H1 (cell line): Measurements from ENCODE around the gene TNRC6C. TPM values are rescaled to one million over a fixed set of nuclear protein-coding genes. Genes with fewer than 3 reads are reported as not detected.

Experiments used
- CTCF ChIA-PET: fragments of 300-600 bp; sonication (Branson Sonifier 250); formaldehyde crosslinking; loops from one replicate; lab custom pipeline; 2021; ENCODE audit not compliant: partially characterized antibody; lab: Charles Lee
- POLR2A ChIA-PET: fragments of 300-600 bp; sonication (Branson Sonifier 250); formaldehyde crosslinking; loops from one replicate; lab custom pipeline; 2021; ENCODE audit warnings: inconsistent platforms; ENCODE audit not compliant: partially characterized antibody; lab: Charles Lee
- DNase-seq, 2 experiments: peaks; one replicate each; pipeline versions ENCODE4 v3.0.0 to v3.0.0-alpha.2; 2010 to 2022; ENCODE audit warnings: low spot score in 2 of 2, low read depth in 1 of 2, mixed read lengths in 1 of 2
- FAIRE-seq: peaks from 2 replicates; lab custom pipeline; 2011; peaks lifted over from hg19 to GRCh38; lab: Jason Lieb, UNC
- H2AFZ ChIP-seq: 2 replicates; pipeline ENCODE4 v1.8.1; 2012; ENCODE audit warnings: low read length, inconsistent platforms
- H2AK5ac ChIP-seq: 2 replicates; pipeline ENCODE4 v1.6.1; 2013; ENCODE audit warnings: low read depth, low read length
- H2BK120ac ChIP-seq: replicated peaks from 2 replicates; pipeline ENCODE3; 2013; ENCODE audit warnings: low read depth, low read length, inconsistent platforms
- H2BK12ac ChIP-seq: 2 replicates; pipeline ENCODE4 v1.6.1; 2013; ENCODE audit warnings: low read depth, low read length
- H2BK15ac ChIP-seq: 2 replicates; pipeline ENCODE4 v1.6.1; 2013; ENCODE audit warnings: low read length
- H2BK20ac ChIP-seq: 2 replicates; pipeline ENCODE4 v1.6.1; 2013; ENCODE audit warnings: low read length
- H2BK5ac ChIP-seq: 2 replicates; pipeline ENCODE4 v1.6.1; 2013; ENCODE audit warnings: low read depth, low read length
- H3K14ac ChIP-seq: 2 replicates; pipeline ENCODE4 v1.6.1; 2013; ENCODE audit warnings: inconsistent platforms; ENCODE audit not compliant: insufficient read length
- H3K18ac ChIP-seq: 2 replicates; pipeline ENCODE4 v1.6.1; 2013; ENCODE audit warnings: low read length; ENCODE audit errors: extremely low read depth
- H3K23ac ChIP-seq: 2 replicates; pipeline ENCODE4 v1.6.1; 2013; ENCODE audit warnings: inconsistent platforms; ENCODE audit not compliant: insufficient read length
- H3K23me2 ChIP-seq: 2 replicates; pipeline ENCODE4 v1.6.1; 2013; ENCODE audit warnings: low read depth, low read length
- H3K27ac ChIP-seq: 2 replicates; pipeline ENCODE4 v1.6.1; 2011; ENCODE audit warnings: low read depth, low read length, inconsistent platforms
- H3K27me3 ChIP-seq, 4 experiments: replicated peaks in 1 of 4; 1 replicate in 1 of 4; 2 replicates in 3 of 4; pipeline versions ENCODE4 v1.6.1 to v1.8.1; 2011 to 2013; ENCODE audit warnings: low read length in 3 of 4, mild to moderate bottlenecking in 3 of 4, inconsistent platforms in 2 of 4, mixed read lengths in 2 of 4, moderate library complexity in 1 of 4; ENCODE audit not compliant: control insufficient read depth in 3 of 4, insufficient read depth in 3 of 4; ENCODE audit errors: extremely low read depth in 1 of 4
- H3K36me3 ChIP-seq, 4 experiments: 2 replicates each; pipeline versions ENCODE4 v1.6.1 to v1.8.1; 2011 to 2013; ENCODE audit warnings: mild to moderate bottlenecking in 4 of 4, low read length in 3 of 4, moderate library complexity in 2 of 4, control low read depth in 1 of 4, inconsistent platforms in 1 of 4; ENCODE audit not compliant: insufficient read depth in 4 of 4, control insufficient read depth in 2 of 4
- H3K4ac ChIP-seq: replicated peaks from 2 replicates; pipeline ENCODE3; 2013; ENCODE audit warnings: low read length, low read depth, mixed read lengths, inconsistent platforms; ENCODE audit not compliant: insufficient read length
- H3K4me1 ChIP-seq, 4 experiments: replicated peaks in 1 of 4; 1 replicate in 1 of 4; 2 replicates in 3 of 4; pipeline versions ENCODE4 v1.6.1 to v1.8.1; 2011 to 2013; ENCODE audit warnings: low read length in 3 of 4, inconsistent platforms in 2 of 4, mixed read lengths in 1 of 4; ENCODE audit not compliant: insufficient read depth in 4 of 4, control insufficient read depth in 3 of 4
- H3K4me2 ChIP-seq, 2 experiments: 2 replicates each; pipeline versions ENCODE4 v1.6.1 to v1.8.1; 2011 to 2013; ENCODE audit warnings: low read depth in 2 of 2, low read length in 2 of 2, control low read depth in 1 of 2, inconsistent platforms in 1 of 2, mild to moderate bottlenecking in 1 of 2; ENCODE audit not compliant: insufficient read depth in 1 of 2
- H3K4me3 ChIP-seq, 4 experiments: fragments of 200-600, 300-600 bp in 1 of 4; sonication (generic), shearing (Covaris generic), sonication (Bioruptor Twin) in 1 of 4; 2 replicates each; pipeline versions ENCODE4 v1.5.1 to v1.8.1; 2011 to 2016; ENCODE audit warnings: low read length in 4 of 4, low read depth in 3 of 4, control low read depth in 2 of 4, inconsistent platforms in 2 of 4, mild to moderate bottlenecking in 2 of 4, mixed read lengths in 1 of 4, moderate library complexity in 1 of 4; ENCODE audit not compliant: insufficient read depth in 2 of 4; ENCODE audit errors: extremely low read depth in 1 of 4
- H3K56ac ChIP-seq: replicated peaks from 2 replicates; pipeline ENCODE3; 2013; ENCODE audit warnings: low read depth, mild to moderate bottlenecking, mixed read lengths, low read length, inconsistent platforms; ENCODE audit not compliant: insufficient read length
- H3K79me1 ChIP-seq: 2 replicates; pipeline ENCODE4 v1.6.1; 2013; ENCODE audit warnings: low read depth, low read length, control low read depth
- H3K79me2 ChIP-seq, 2 experiments: 2 replicates each; pipeline versions ENCODE4 v1.6.1 to v1.8.1; 2012 to 2013; ENCODE audit warnings: low read length in 2 of 2, mild to moderate bottlenecking in 2 of 2, inconsistent platforms in 1 of 2; ENCODE audit not compliant: insufficient read depth in 2 of 2, control insufficient read depth in 1 of 2
- H3K9ac ChIP-seq, 4 experiments: replicated peaks in 1 of 4; 1 replicate in 1 of 4; 2 replicates in 3 of 4; pipeline versions ENCODE4 v1.6.1 to v1.8.1; 2011 to 2013; ENCODE audit warnings: low read depth in 3 of 4, low read length in 3 of 4, control low read depth in 2 of 4, mild to moderate bottlenecking in 2 of 4, moderate library complexity in 2 of 4, inconsistent platforms in 1 of 4; ENCODE audit errors: extremely low read depth in 1 of 4
- H3K9me3 ChIP-seq, 2 experiments: 2 replicates each; pipeline versions ENCODE4 v1.6.1 to v1.8.1; 2012 to 2013; ENCODE audit warnings: mild to moderate bottlenecking in 2 of 2, moderate library complexity in 2 of 2, control low read depth in 1 of 2, inconsistent platforms in 1 of 2, low read depth in 1 of 2, low read length in 1 of 2, mixed read lengths in 1 of 2; ENCODE audit not compliant: insufficient read depth in 2 of 2
- H4K20me1 ChIP-seq, 2 experiments: replicated peaks in 1 of 2; 2 replicates each; pipeline versions ENCODE3 to v1.8.1; 2011 to 2013; ENCODE audit warnings: inconsistent platforms in 2 of 2, low read length in 2 of 2, mild to moderate bottlenecking in 1 of 2; ENCODE audit not compliant: insufficient read depth in 2 of 2, control insufficient read depth in 1 of 2
- H4K5ac ChIP-seq: 2 replicates; pipeline ENCODE4 v1.6.1; 2013; ENCODE audit warnings: low read length, low read depth, mixed read lengths, inconsistent platforms; ENCODE audit not compliant: insufficient read length
- H4K8ac ChIP-seq: 2 replicates; pipeline ENCODE4 v1.8.0; 2013; ENCODE audit warnings: mild to moderate bottlenecking, moderate library complexity, low read length, inconsistent platforms; ENCODE audit not compliant: insufficient read depth; ENCODE audit errors: extremely low read depth
- H4K91ac ChIP-seq: replicated peaks from 2 replicates; pipeline ENCODE3; 2013; ENCODE audit warnings: low read length, mixed read lengths, inconsistent platforms; ENCODE audit not compliant: insufficient read length
- ASH2L ChIP-seq: fragments of 200-600, 300-600 bp; sonication (generic); IDR thresholded peaks from one replicate; pipeline ENCODE4 v1.7.1; 2017; ENCODE audit warnings: low read length
- CHD1 ChIP-seq: IDR thresholded peaks from 2 replicates; pipeline ENCODE4 v1.6.1; 2012; ENCODE audit warnings: low read depth, low read length, improper control_type of control experiment
- EGR1 ChIP-seq: IDR thresholded peaks from 2 replicates; pipeline ENCODE4 v1.6.1; 2011; ENCODE audit warnings: low read depth, low read length, borderline replicate concordance
- FOSL1 ChIP-seq: IDR thresholded peaks from 2 replicates; pipeline ENCODE4 v1.6.1; 2011; ENCODE audit warnings: mild to moderate bottlenecking, low read depth, low read length, moderate library complexity; ENCODE audit not compliant: insufficient read depth
- MAFK ChIP-seq: IDR thresholded peaks from 2 replicates; pipeline ENCODE4 v1.6.1; 2012; ENCODE audit warnings: low read depth, mild to moderate bottlenecking, improper control_type of control experiment, low read length
- RFX5 ChIP-seq: IDR thresholded peaks from 2 replicates; pipeline ENCODE4 v1.6.1; 2011; ENCODE audit warnings: low read depth, low read length, improper control_type of control experiment, borderline replicate concordance
- SUZ12 ChIP-seq: fragments of 200-600 bp; sonication (generic); IDR thresholded peaks from 2 replicates; pipeline ENCODE4 v1.6.1; 2012; ENCODE audit warnings: mild to moderate bottlenecking, inconsistent platforms, low read length, moderate library complexity, mixed read lengths
- WGBS, 2 experiments: shearing (Covaris generic) in 1 of 2; methylation state at CpG; one replicate each; pipeline versions ENCODE4 v1.1.6 to v1.1.7; 2013 to 2015; ENCODE audit warnings: low lambda C conversion rate in 2 of 2, mixed read lengths in 2 of 2, inconsistent platforms in 1 of 2, low coverage in 1 of 2, missing lambda C conversion rate in 1 of 2; ENCODE audit not compliant: insufficient replicate concordance in 2 of 2, insufficient coverage in 1 of 2, insufficient read length in 1 of 2; ENCODE audit errors: extremely low coverage in 1 of 2, missing lambda C conversion rate in 1 of 2; 5-methylcytosine and 5-hydroxymethylcytosine counted together
- polyA plus RNA-seq, 7 experiments: library from polyadenylated mRNA; depleted of rRNA in 3 of 7; stranded (reverse) in 5 of 7; unstranded in 2 of 7; fragments of >200 nt in 5 of 7; fragments of 200-250 nt in 2 of 7; gene quantifications; 1 replicate in 5 of 7; 2 replicates in 1 of 7; 4 replicates in 1 of 7; pipeline versions ENCODE4 v1.2.1 to v1.2.3, GENCODE V29; 2011 to 2013; ENCODE audit warnings: missing spikeins in 2 of 7, mixed read lengths in 2 of 7
- total RNA-seq: library from RNA; stranded (reverse); fragmentation: NEBNext Ultra II Directional; extraction: Animal tissue kit (Norgen Biotek cat#: 25700); gene quantifications from 2 replicates; pipeline ENCODE4 v1.2.1, GENCODE V29; 2021

Gene TNRC6C
- total and polyA plus RNA-seq, 2 of the 8 experiments (the other 6 are each of a cell fraction or from before 2014, with no cell fraction given), result 2.8 to 28.9 TPM

- no peak for FAIRE-seq
- POLR2A ChIA-PET, result interaction anchor here (2.4 kb wide), 1 partner anchor 63 kb away, joined by 8 read pairs; the partner anchor contains the start of gene TNRC6C
- no peak for TF ChIP-seq FOSL1
- no peak for TF ChIP-seq SUZ12
- no peak for TF ChIP-seq MAFK
- no peak for TF ChIP-seq EGR1
- TF ChIP-seq RFX5, result no peak
- TF ChIP-seq CHD1, result no peak
- TF ChIP-seq ASH2L, result no peak
- TF ChIP-seq, all 59 proteins: peak for 0
Observed at GRCh38 chr17:78020717-78021108, 62.2 kb downstream of the TNRC6C start.

More at GRCh38 chr17:78020717-78021108, 62.2 kb downstream of the TNRC6C start:
- no peak overlapping the region for H2AFZ ChIP-seq
- no peak overlapping the region for H2AK5ac ChIP-seq
- H3K9me3 ChIP-seq, result no peaks in the 10 kb centered on the region
- H3K79me2 ChIP-seq, result no peaks in the 10 kb centered on the region
- H2BK120ac ChIP-seq, result no peak overlapping the region
- H3K23ac ChIP-seq, result no peak overlapping the region
- no peak overlapping the region for H3K14ac ChIP-seq
- no peak overlapping the region for H2BK15ac ChIP-seq
- no peaks in the 10 kb centered on the region for H3K27me3 ChIP-seq
- no peak overlapping the region for H3K4me3 ChIP-seq
- no peaks in the 10 kb centered on the region for H3K36me3 ChIP-seq
- WGBS, 2 experiments, result 88% methylated on average over 1 of the region's 1 CpG; no CpG with 5 or more reads in 1 of the 2 experiments
- H3K23me2 ChIP-seq, result no peaks in the 10 kb centered on the region
- H4K5ac ChIP-seq, result no peak overlapping the region
- no peak overlapping the region for H2BK20ac ChIP-seq
- H4K91ac ChIP-seq, result no peak overlapping the region
- no peaks in the 10 kb centered on the region for H3K79me1 ChIP-seq
- no peak overlapping the region for H3K4ac ChIP-seq
- H4K20me1 ChIP-seq, result peaks cover 2 to 5% of the 10 kb centered on the region in 2 experiments
- no peaks in the 10 kb centered on the region; a peak in 1 of 7 replicates for H3K4me1 ChIP-seq
- no peak overlapping the region for H3K56ac ChIP-seq
- CTCF ChIA-PET, result interaction anchor here (0.9 to 10.8 kb wide), 11 partner anchors 9 to 464 kb away, joined by 3 to 147 read pairs (median 4); no protein-coding TSS in a partner anchor
- no peak overlapping the region for H3K9ac ChIP-seq
- no peak overlapping the region for H2BK12ac ChIP-seq
- no peak overlapping the region for H2BK5ac ChIP-seq
- H3K4me2 ChIP-seq, result no peak overlapping the region
- DNase-seq, result no peak
- H3K18ac ChIP-seq, result no peak overlapping the region
- H4K8ac ChIP-seq, result no peak overlapping the region
- no peak overlapping the region for H3K27ac ChIP-seq
